NCI-H2171 treated with DMSO at 0.1 percent for 48 hours (cell line): ENCODE data around the gene GRAP.
A peak's percentile ranks its signal among the peaks of the same experiment; 100 is the strongest.

ENCODE experiments used
- DNase-seq: peaks from one replicate; lab custom pipeline; 2025; lab: John Stamatoyannopoulos, UW

The GRAP gene

GRCh38 chr17:19002805-19003542, 43.8 kb downstream of the GRAP start:
- DNase-seq: no peak

GRCh38 chr17:19001907-19002590, 44.7 kb downstream of the GRAP start:
- no peak for DNase-seq

GRCh38 chr17:19000531-19001325, 46.0 kb downstream of the GRAP start:
- no peak for DNase-seq

GRCh38 chr17:18999911-19000310, 46.8 kb downstream of the GRAP start:
- DNase-seq: no peak

GRCh38 chr17:18999394-18999793, 47.4 kb downstream of the GRAP start:
- DNase-seq: no peak

GRCh38 chr17:18997650-18998196, 49.0 kb downstream of the GRAP start:
- DNase-seq: no peak

- DNase-seq: no peak
Observed at GRCh38 chr17:18996458-18996857, 50.3 kb downstream of the GRAP start.

- no peak for DNase-seq
Observed at GRCh38 chr17:18995220-18995619, 51.5 kb downstream of the GRAP start.

- no peak for DNase-seq
Observed at GRCh38 chr17:18994631-18995030, 52.1 kb downstream of the GRAP start.

GRCh38 chr17:18993905-18994526, 52.7 kb downstream of the GRAP start:
- no peak for DNase-seq

- DNase-seq: peak; percentile 9
Observed at GRCh38 chr17:18992454-18993130, 54.2 kb downstream of the GRAP start.

- no peak for DNase-seq
Observed at GRCh38 chr17:18991531-18992315, 55.0 kb downstream of the GRAP start.

- peak; percentile 96 for DNase-seq
Observed at GRCh38 chr17:18990331-18990730, 56.4 kb downstream of the GRAP start.

- DNase-seq: no peak
Observed at GRCh38 chr17:18988546-18989173, 58.1 kb downstream of the GRAP start.

- DNase-seq: no peak
Observed at GRCh38 chr17:18987862-18988545, 58.8 kb downstream of the GRAP start.

- DNase-seq: peak; percentile 49
Observed at GRCh38 chr17:18987230-18987610, 59.5 kb downstream of the GRAP start.

GRCh38 chr17:18986541-18987229, 60.1 kb downstream of the GRAP start:
- DNase-seq: no peak

- peak; percentile 18 for DNase-seq
Observed at GRCh38 chr17:18985475-18985874, 61.3 kb downstream of the GRAP start.
